ENCODE data around the gene CDH4. TPM values are rescaled to one million over a fixed set of nuclear protein-coding genes. Genes with fewer than 3 reads are reported as not detected.

CDH4 gene
- total and polyA plus RNA-seq, 2 of the 13 experiments (the other 11 are each of a cell fraction or from before 2014, with no cell fraction given), result not detected

- Histone ChIP-seq H3K9me3 (ENCODE audit: low read length) (peaks cover 7% of the 10 kb centered on the region), H3K4me1 (ENCODE audit: insufficient read depth, low read length) (no peaks in the 10 kb centered on the region), H3K27ac (ENCODE audit: extremely low read length, insufficient read depth, low read length) (no peak overlapping the region), H3K27me3 (ENCODE audit: control insufficient read depth in 1 of 2, insufficient read depth in 2 of 2, low read length in 2 of 2) (peaks cover 0 to 40% of the 10 kb centered on the region in 2 experiments; a peak in 2 of 5 replicates), H3K79me2 (ENCODE audit: insufficient read depth, low read length) (no peaks in the 10 kb centered on the region), H4K20me1 (ENCODE audit: insufficient read depth, low read length) (no peaks in the 10 kb centered on the region), H3K36me3 (replicated peaks in 1 of 2; ENCODE audit: control insufficient read depth in 1 of 2, insufficient read depth in 2 of 2, low read length in 2 of 2) (no peaks in the 10 kb centered on the region), H2AFZ (ENCODE audit: low read length) (no peak overlapping the region), H3K9ac (ENCODE audit: insufficient read depth, low read depth, low read length) (no peak overlapping the region), H3K4me3 (replicated peaks in 1 of 3; ENCODE audit: insufficient read depth in 1 of 3, low read depth in 2 of 3, low read length in 3 of 3) (no peak overlapping the region), H3K4me2 (ENCODE audit: low read depth, low read length) (no peak overlapping the region)
- ChIA-PET POLR2A (no interaction called here), CTCF (ENCODE audit: low intra/inter-chr PET ratio, low total read pairs) (no interaction called here)
- intact Hi-C loops (cut with micrococcal nuclease; ENCODE audit: unreplicated experiment), result no loop called here
- WGBS (ENCODE audit: low lambda C conversion rate), result 44% methylated on average over 10 of the region's 10 CpGs
- no peak for DNase-seq (ENCODE audit: low spot score)
- ATAC-seq, result no peak
- no peak for FAIRE-seq
- BruUV-seq (replicated peaks), result no TSS peak
- TF ChIP-seq MIER2 (CRISPR knock-in tag; IDR thresholded peaks at IDR 0.05) (no peak), ZNF598 (CRISPR knock-in tag; IDR thresholded peaks at IDR 0.05; ENCODE audit: borderline replicate concordance) (no peak), NFYB (CRISPR knock-in tag; IDR thresholded peaks at IDR 0.05) (no peak), CSRNP1 (CRISPR knock-in tag; IDR thresholded peaks at IDR 0.05) (no peak), ZSCAN21 (CRISPR knock-in tag; IDR thresholded peaks at IDR 0.05; ENCODE audit: borderline replicate concordance) (no peak), IKZF1 (IDR thresholded peaks at IDR 0.05) (no peak), ZNF784 (CRISPR knock-in tag; IDR thresholded peaks at IDR 0.05; ENCODE audit: borderline replicate concordance) (no peak), ZNF354B (CRISPR knock-in tag; IDR thresholded peaks at IDR 0.05) (no peak), CBFB (CRISPR knock-in tag; IDR thresholded peaks at IDR 0.05) (no peak), ZNF136 (CRISPR knock-in tag; IDR thresholded peaks at IDR 0.05; ENCODE audit: low read depth) (no peak), KIAA2018 (CRISPR knock-in tag; IDR thresholded peaks at IDR 0.05; ENCODE audit: borderline replicate concordance) (no peak), GMEB1 (CRISPR knock-in tag; IDR thresholded peaks at IDR 0.05; ENCODE audit: borderline replicate concordance) (no peak)
- in situ Hi-C loops (cut with HindIII; ENCODE audit: extremely low pct_ligation_motif_present, low pct_unique_long_range_greater_than_20kb), result no loop called here
These were observed 28.9 kb upstream of the CDH4 start for GRCh38 chr20:61223121-61223520.

Measured in HepG2 (cell line).